ENCODE data around the gene CNTNAP2. TPM values are rescaled to one million over a fixed set of nuclear protein-coding genes. Genes with fewer than 3 reads are reported as not detected.

The CNTNAP2 gene
- total RNA-seq, 4 donors from 2014 or later: 0.25 to 0.89 (median 0.30) TPM; not detected in 1

- H3K9me3 ChIP-seq: no peaks in the 10 kb centered on the region
- TF ChIP-seq POLR2A (IDR thresholded peaks at IDR 0.05) (no peak), POLR2AphosphoS5 (IDR thresholded peaks at IDR 0.05) (no peak), EP300 (IDR thresholded peaks at IDR 0.05) (no peak), CTCF (IDR thresholded peaks at IDR 0.05) (no peak)
- no peaks in the 10 kb centered on the region for H3K4me1 ChIP-seq
- DNase-seq (ENCODE audit: low spot score in 2 of 2): no peak
- no peak overlapping the region for H3K4me3 ChIP-seq
- no peaks in the 10 kb centered on the region for H3K36me3 ChIP-seq
- H3K27me3 ChIP-seq: no peaks in the 10 kb centered on the region
- WGBS: 52% methylated on average over 3 of the region's 3 CpGs
- no peak overlapping the region for H3K27ac ChIP-seq
Observed at GRCh38 chr7:147524726-147525250, 1408.2 kb downstream of the CNTNAP2 start.

DNA sequence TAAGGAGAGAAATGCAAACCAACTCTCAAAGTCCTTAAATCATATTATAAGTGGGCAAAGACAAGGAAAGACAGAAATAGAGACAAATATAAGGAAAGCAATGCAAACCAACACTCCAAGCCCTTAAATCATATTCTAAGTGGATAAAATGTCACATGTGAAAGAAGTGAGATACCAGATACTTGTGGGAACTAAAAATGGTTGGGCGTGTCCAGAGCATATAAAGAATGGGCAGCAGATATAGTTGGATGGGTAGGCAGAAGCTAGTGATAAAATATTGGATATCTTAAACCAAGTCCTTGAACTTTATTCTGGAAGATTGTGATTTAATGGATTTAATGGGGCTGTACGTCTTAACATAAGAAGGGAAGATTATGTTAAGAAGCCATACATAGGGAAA lies 1408.7 kb downstream of the CNTNAP2 start:
- DNase-seq (ENCODE audit: low spot score in 2 of 2): no peak
- no peak overlapping the region for H3K4me3 ChIP-seq
- H3K36me3 ChIP-seq: no peaks in the 10 kb centered on the region
- 84% methylated on average over 2 of the region's 2 CpGs for WGBS
- H3K27ac ChIP-seq: no peak overlapping the region
- TF ChIP-seq EP300 (IDR thresholded peaks at IDR 0.05): no peak
- TF ChIP-seq CTCF (IDR thresholded peaks at IDR 0.05): no peak
- no peak for TF ChIP-seq POLR2AphosphoS5 (IDR thresholded peaks at IDR 0.05)
- TF ChIP-seq POLR2A (IDR thresholded peaks at IDR 0.05): no peak
- H3K27me3 ChIP-seq: no peaks in the 10 kb centered on the region
- no peaks in the 10 kb centered on the region for H3K9me3 ChIP-seq
- no peaks in the 10 kb centered on the region for H3K4me1 ChIP-seq

DNA sequence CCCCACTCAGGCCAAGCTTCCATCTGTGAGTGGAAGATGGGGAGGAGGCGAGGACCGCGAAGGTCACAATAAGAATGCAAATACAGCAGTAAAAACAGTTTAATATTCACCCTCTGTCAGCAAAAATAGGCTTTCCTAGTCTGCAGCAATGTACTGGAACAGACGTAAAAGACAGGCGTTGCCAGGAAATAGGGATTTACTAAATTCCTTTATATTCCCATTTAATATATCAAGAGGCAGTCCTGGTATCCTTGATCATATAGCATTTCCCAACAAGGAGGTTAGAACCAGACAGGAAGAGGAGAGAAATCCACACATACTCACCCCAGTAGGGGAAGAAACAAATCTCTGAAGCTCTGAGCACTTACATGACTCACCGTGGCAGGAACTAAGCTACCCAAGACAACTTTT lies 1419.1 kb downstream of the CNTNAP2 start:
- no peaks in the 10 kb centered on the region for H3K4me1 ChIP-seq
- no peaks in the 10 kb centered on the region for H3K27me3 ChIP-seq
- H3K9me3 ChIP-seq: no peaks in the 10 kb centered on the region
- no peak overlapping the region for H3K27ac ChIP-seq
- no peak overlapping the region for H3K4me3 ChIP-seq
- no peak for DNase-seq (ENCODE audit: low spot score in 2 of 2)
- H3K36me3 ChIP-seq: no peaks in the 10 kb centered on the region
- 76% methylated on average over 6 of the region's 6 CpGs for WGBS
- TF ChIP-seq CTCF (IDR thresholded peaks at IDR 0.05) (no peak), EP300 (IDR thresholded peaks at IDR 0.05) (no peak), POLR2AphosphoS5 (IDR thresholded peaks at IDR 0.05) (no peak), POLR2A (IDR thresholded peaks at IDR 0.05) (no peak)

- TF ChIP-seq CTCF (IDR thresholded peaks at IDR 0.05) (no peak), EP300 (IDR thresholded peaks at IDR 0.05) (no peak), POLR2A (IDR thresholded peaks at IDR 0.05) (no peak), POLR2AphosphoS5 (IDR thresholded peaks at IDR 0.05) (no peak)
- Histone ChIP-seq H3K36me3 (no peaks in the 10 kb centered on the region), H3K4me1 (no peaks in the 10 kb centered on the region), H3K27ac (no peak overlapping the region), H3K9me3 (no peaks in the 10 kb centered on the region), H3K27me3 (no peaks in the 10 kb centered on the region), H3K4me3 (no peak overlapping the region)
- WGBS: 21% methylated on average over 2 of the region's 2 CpGs
- DNase-seq (ENCODE audit: low spot score in 2 of 2): no peak
Observed at GRCh38 chr7:147539685-147540084, 1423.1 kb downstream of the CNTNAP2 start.

GRCh38 chr7:147540743-147541142 lies 1424.1 kb downstream of the CNTNAP2 start:
- no peaks in the 10 kb centered on the region for H3K27me3 ChIP-seq
- H3K4me3 ChIP-seq: no peak overlapping the region
- 87% methylated on average over 6 of the region's 6 CpGs for WGBS
- TF ChIP-seq POLR2A (IDR thresholded peaks at IDR 0.05) (no peak), EP300 (IDR thresholded peaks at IDR 0.05) (no peak), POLR2AphosphoS5 (IDR thresholded peaks at IDR 0.05) (no peak), CTCF (IDR thresholded peaks at IDR 0.05) (no peak)
- H3K27ac ChIP-seq: no peak overlapping the region
- no peaks in the 10 kb centered on the region for H3K9me3 ChIP-seq
- no peaks in the 10 kb centered on the region for H3K4me1 ChIP-seq
- DNase-seq (ENCODE audit: low spot score in 2 of 2): no peak
- no peaks in the 10 kb centered on the region for H3K36me3 ChIP-seq

All from suprapubic skin (tissue), 4 donors.